DMS53 treated with DMSO at 0.1 percent for 48 hours (cell line): ENCODE results near the gene CNBD2.
"Not testable (repeated sequence)": the region's sequence is repeated elsewhere in the genome, so short reads cannot be mapped to it uniquely, and the experiment has no call there.

Experiments used
- DNase-seq: peaks from one replicate; lab custom pipeline; 2025; ENCODE audit not compliant: unreplicated experiment; lab: John Stamatoyannopoulos, UW

CNBD2 gene

GRCh38 chr20:36018208-36018988 is 50.0 kb downstream of the CNBD2 start:
- DNase-seq, result no peak

DNA sequence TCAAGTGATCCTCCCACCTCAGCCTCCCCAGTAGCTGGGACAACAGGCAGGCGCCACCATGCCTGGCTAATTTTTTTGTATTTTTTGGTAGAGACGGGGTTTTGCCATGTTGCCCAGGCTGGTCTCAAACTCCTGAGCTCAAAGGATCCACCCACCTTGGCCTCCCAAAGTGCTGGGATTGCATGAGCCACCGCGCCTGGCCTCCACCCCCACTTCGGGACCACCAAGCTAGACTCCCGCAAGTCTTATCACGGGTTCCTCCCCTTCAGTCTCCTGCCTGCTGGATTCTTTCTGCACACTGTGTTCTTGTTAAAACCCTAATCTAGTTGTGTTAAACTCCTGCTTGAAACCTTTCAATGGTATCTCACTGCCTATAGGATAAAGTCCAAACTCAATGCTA is 57.7 kb downstream of the CNBD2 start:
- DNase-seq, result not testable (repeated sequence)

- DNase-seq, result no peak
Observed at GRCh38 chr20:36028106-36028808, 59.9 kb downstream of the CNBD2 start.

DNA sequence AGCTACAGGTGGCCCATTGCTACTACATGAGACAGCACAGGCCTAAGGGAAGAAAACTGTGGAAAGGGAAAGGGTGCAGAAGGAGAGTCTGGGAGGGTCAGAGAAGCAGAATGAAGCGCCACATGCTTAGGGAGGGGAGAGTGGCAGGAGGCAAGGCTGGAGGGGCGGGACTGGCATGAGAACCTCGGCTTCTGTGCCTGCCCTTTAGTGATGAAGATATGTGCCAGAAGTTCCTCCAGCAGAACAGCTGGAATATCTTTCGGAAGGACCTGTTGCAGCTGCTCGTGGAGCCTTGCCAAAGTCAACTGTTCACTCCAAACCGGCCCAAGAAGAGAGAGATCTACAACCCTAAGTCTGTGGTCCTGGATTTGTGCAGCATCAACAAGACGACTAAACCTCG is 61.8 kb downstream of the CNBD2 start:
- DNase-seq, result no peak

DNA sequence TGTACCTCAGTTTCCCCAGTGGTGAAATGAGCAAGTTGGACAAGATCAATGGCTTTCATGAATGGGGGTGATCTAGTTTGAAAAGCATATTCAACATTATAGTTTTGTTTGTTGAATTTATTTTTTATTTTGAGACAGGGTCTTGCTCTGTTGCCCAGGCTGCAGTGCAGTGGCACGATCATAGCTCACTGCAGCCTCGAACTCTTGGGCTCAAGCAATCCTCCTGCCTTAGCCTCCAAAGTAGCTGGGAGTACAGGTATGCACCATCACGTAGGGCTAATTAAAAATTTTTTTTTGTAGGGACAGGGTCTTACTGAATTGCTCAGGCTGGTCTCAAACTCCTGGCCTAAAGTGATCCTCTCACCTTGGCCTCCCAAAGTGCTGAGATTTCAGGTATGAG is 63.4 kb downstream of the CNBD2 start:
- no peak for DNase-seq

DNA sequence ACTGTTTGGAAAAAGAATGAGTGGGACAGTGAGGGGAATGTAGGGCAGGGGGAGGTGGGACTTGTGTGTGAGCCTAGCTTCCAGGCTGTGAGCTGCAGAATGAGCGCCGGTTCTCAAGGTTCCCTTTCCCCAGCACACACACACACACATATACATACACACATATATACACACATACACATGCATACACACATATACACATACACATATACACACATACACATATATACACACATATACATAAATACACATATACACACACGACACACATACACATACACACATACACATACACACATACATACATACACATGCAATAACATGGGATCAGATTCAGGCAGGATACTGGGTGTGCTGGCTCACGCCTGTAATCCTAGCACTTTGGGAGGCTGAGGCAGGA is 66.5 kb downstream of the CNBD2 start:
- no peak for DNase-seq

DNA sequence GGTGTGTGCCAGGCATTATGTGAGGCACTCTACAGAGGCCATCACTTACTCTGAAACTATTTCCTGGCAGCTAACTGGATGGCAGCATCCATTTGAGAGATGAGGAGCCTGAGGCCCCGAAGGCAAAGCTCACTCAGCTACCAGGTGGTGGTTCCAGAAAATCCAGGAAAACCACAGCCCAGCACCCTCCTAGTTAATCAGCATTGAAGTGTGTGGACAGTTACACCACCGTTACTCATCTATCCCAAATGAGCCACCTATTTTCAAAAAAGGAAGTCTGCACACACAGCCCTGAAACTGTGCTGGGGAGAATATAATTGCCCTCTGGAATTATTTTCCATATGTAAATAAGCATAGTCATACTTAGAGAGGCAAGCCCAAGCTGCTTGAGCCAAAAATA is 67.4 kb downstream of the CNBD2 start:
- no peak for DNase-seq

GRCh38 chr20:36036688-36037087 is 68.3 kb downstream of the CNBD2 start:
- DNase-seq, result no peak

DNA sequence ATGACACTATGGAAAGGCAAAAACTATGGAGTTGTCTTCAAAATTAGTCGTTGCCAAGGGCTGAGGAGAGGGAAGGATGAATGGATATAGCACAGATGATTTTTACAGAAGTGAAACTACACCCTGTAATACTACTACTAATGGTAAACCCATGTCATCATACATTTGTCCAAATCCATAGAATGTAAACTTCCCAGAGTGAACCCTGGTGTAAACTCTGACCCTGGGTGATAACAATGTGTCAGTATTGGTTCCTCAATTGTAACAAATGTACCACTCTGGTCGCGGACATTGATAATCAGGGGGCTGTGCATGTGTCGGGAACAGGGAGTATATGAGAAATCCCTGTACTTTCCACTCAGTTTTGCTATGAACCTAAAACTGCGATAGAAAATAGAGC is 72.2 kb downstream of the CNBD2 start:
- no peak for DNase-seq

GRCh38 chr20:36043441-36043840 is 75.1 kb downstream of the CNBD2 start:
- DNase-seq, result no peak

- DNase-seq, result no peak
Observed at GRCh38 chr20:36043892-36044515, 75.6 kb downstream of the CNBD2 start.

- no peak for DNase-seq
Observed at GRCh38 chr20:36045373-36045714, 77.0 kb downstream of the CNBD2 start.

GRCh38 chr20:36046073-36046798 is 77.8 kb downstream of the CNBD2 start:
- not testable (repeated sequence) for DNase-seq

GRCh38 chr20:36049408-36049807 is 81.0 kb downstream of the CNBD2 start:
- not testable (repeated sequence) for DNase-seq

- DNase-seq, result peak; percentile 68
Observed at GRCh38 chr20:36050436-36051317, 82.3 kb downstream of the CNBD2 start.

DNA sequence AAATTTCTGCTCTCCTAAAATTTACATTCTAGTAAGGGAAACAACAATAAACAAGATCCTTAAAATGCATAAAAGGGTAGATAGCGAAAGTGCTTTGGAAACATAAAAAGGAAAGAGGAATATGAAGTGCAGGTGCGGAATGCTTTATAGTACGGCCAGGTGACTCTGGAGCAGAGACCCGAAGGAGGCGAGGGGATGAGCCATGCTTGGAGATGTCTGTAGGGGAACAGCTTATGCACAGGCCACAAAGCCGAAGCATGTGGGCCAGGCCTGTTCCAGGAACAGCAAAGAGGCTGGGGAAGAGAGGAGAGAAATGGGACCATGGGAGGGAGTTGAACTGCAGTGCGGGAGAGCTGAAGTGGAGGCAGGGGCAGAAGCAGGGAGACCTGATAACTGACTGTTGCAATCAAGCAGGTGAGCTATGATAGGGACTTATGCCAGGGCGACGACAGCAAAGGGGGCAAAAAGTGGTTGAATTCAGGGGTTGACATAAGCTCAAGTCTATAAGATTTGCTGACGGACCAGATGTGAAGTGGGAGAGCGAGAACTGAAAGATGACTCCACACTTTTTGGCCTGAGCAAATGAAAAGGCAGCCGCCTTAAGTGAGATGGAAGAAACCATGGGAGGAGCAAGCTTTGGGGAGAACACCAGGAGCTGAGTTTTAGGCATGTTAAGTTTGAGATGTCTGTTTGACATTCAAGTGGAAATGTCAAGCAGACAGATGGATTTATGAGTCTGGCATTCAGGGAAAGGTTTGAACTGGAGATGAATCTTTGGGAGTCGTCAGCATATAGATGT is 83.1 kb downstream of the CNBD2 start:
- DNase-seq, result no peak

- DNase-seq, result no peak
Observed at GRCh38 chr20:36052117-36052513, 83.7 kb downstream of the CNBD2 start.

DNA sequence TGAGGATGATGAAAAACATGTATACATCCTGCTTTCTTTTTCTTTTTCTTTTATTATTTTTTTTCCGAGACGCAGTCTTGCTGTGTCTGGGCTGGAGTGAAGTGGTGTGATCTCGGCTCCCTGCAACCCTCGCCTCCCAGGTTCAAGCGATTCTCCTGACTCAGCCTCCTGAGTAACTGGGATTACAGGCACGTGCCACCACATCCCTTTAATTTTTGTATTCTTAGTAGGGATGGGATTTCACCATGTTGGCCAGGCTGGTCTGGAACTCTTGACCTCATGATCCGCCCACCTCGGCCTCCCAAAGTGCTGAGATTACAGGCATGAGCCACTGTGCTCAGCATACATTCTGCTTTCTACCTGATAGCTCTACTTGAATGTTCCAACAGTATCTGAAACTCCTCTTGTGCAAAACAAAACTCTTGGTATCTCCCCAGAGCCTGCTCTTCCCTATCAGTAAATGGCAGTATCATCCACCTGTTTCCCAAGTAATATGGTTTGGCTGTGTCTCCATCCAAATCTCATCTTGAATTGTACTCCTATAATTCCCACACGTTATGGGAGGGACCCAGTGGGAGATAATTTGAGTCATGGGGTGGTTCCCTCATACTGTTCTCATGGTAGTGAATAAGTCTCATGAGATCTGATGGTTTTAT is 85.6 kb downstream of the CNBD2 start:
- not testable (repeated sequence) for DNase-seq

DNA sequence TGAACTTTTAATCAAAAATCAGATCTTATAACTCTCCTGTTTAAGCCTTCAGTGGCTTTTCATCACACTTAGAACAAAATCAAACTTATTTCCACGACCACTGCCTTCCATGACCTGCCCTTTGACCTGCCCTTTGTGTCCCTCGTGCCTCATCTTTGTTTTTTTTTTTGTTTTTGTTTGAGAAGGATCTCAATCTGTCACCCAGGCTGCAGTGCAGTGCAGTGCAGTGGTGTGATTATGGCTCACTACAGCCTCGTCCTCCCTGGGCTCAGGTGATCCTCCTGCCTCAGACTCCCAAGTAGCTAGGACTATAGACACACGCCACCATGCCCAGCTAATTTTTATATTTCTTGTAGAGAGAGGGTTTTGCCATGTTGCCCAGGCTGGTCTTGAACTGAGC is 86.8 kb downstream of the CNBD2 start:
- no peak for DNase-seq
